Esophagus muscularis mucosa (tissue), 4 donors: ENCODE results near the gene MGAT4A. TPM values are rescaled to one million over a fixed set of nuclear protein-coding genes. Genes with fewer than 3 reads are reported as not detected.

Experiments used
- DNase-seq: peaks from one replicate; pipeline ENCODE4 v3.0.0-alpha.2; 2017; ENCODE audit errors: extremely low spot score
- H3K27ac ChIP-seq, 4 donors: fragments of 200-600 bp; sonication (generic); replicated peaks in 1 of 4; 1 replicate in 3 of 4; 2 replicates in 1 of 4; pipeline ENCODE4 v1.5.1; 2016 to 2019; ENCODE audit warnings: mild to moderate bottlenecking in 1 of 4
- H3K27me3 ChIP-seq, 4 donors: fragments of 200-600 bp; sonication (generic); one replicate each; pipeline versions ENCODE4 v1.5.1 to v1.6.0; 2016 to 2019
- H3K36me3 ChIP-seq, 4 donors: fragments of 200-600 bp; sonication (generic); one replicate each; pipeline ENCODE4 v1.5.1; 2016 to 2019
- H3K4me1 ChIP-seq, 4 donors: fragments of 200-600 bp; sonication (generic); one replicate each; pipeline ENCODE4 v1.5.1; 2016 to 2019
- H3K4me3 ChIP-seq, 4 donors: fragments of 200-600 bp; sonication (generic); 1 replicate in 2 of 4; 2 replicates in 2 of 4; pipeline ENCODE4 v1.5.1; 2016 to 2019; ENCODE audit warnings: mild to moderate bottlenecking in 4 of 4, moderate library complexity in 1 of 4
- H3K9me3 ChIP-seq, 4 donors: fragments of 200-600 bp; sonication (generic); 1 replicate in 3 of 4; 2 replicates in 1 of 4; pipeline ENCODE4 v1.5.1; 2016 to 2019
- EP300 ChIP-seq: sonication (generic); formaldehyde crosslinking; IDR thresholded peaks from one replicate; pipeline ENCODE4 v1.6.1; 2017; ENCODE audit warnings: antibody characterized with exemption
- POLR2A ChIP-seq: fragments of 450-650 bp; IDR thresholded peaks from one replicate; pipeline ENCODE4 v1.6.1; 2017; ENCODE audit warnings: antibody characterized with exemption, moderate library complexity, mild to moderate bottlenecking, low read depth
- POLR2AphosphoS5 ChIP-seq, 2 donors: sonication (generic); formaldehyde crosslinking; IDR thresholded peaks; one replicate each; pipeline ENCODE4 v1.6.1; 2017; ENCODE audit warnings: antibody characterized with exemption in 2 of 2
- WGBS: methylation state at CpG from one replicate; pipeline ENCODE4 v1.1.5; 2018; 5-methylcytosine and 5-hydroxymethylcytosine counted together
- intact Hi-C: fragments of 100-400 bp; cut with DNase I; formaldehyde crosslinking; loops from one replicate; pipeline ENCODE4 v1.15.1; 2023
- total RNA-seq, 4 donors: library from RNA; depleted of rRNA; stranded (reverse); fragments of >200 nt; gene quantifications; one replicate each; pipeline versions ENCODE4 v1.1.0 to v1.2.1, GENCODE V29; 2016
- TF ChIP-seq, protein P1 (sequence below), 3 experiments: fragments of 200-600 bp in 2 of 3; fragments of 450-650 bp in 1 of 3; sonication (generic) in 2 of 3; IDR thresholded peaks; one replicate each; pipeline ENCODE4 v1.5.1; 2017 to 2019; ENCODE audit warnings: antibody characterized with exemption in 3 of 3, mild to moderate bottlenecking in 2 of 3, moderate library complexity in 1 of 3

MGAT4A gene
- total RNA-seq, result 10 to 100 TPM in 3 of 4 donors, 1 to 10 TPM in 1; 9.9 to 21.4 (median 15.2) TPM

DNA sequence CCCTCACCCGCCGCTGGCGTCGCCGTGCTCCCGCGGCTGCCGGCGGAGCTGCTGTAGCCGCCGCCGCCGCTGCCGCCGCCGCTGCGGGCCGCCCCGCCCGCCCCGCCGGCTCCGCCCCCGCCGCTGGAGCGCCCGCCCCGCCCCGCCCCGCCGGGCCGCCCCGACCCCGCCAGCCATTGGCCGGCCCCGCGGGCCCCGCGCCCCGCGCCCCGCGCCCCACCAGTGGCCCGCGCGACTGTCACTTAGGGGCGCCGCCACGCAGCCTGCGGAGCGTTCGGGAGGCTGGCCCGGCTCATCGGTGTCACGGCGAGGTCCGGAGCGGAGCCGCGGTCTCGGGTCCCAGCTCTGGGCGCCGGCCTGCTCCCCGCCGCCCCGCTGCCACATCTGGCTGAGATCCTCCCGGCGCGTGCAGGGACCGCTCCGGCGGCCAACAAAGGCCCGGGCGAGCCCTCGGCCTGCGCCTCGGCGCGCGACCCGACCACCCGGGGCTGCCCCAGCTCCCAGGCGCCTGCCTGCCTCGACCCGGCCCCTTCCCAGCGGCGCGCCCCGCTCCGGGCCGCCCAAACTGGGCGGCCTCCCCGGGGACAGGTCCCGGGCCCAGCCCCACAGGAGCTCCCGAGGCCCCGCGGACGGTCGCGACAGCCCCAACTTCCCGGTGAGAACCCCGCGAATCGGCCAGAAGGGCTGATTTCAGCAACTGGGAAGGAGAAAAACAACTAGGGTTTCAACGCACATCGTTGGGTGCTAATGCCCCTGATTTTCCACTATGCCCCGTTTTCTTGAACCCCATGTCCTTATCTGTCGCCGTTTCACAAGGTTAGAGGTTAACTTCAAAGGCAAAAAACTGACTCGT lies at the start of gene MGAT4A:
TSS of gene MGAT4A (minus strand) at position 92 of the 853 bp plus-strand sequence. CDS start 4,800 bp downstream, outside the sequence.
- Histone ChIP-seq H3K27ac (peak within 1 kb of the TSS; percentile 83 to 95 (median 94)), H3K4me1 (peaks cover 29 to 49% (median 45%) of the 10 kb centered on the region in 4 donors), H3K4me3 (peak within 1 kb of the TSS; percentile 69 to 97 (median 95)), H3K9me3 (no peaks in the 10 kb centered on the region), H3K27me3 (no peaks in the 10 kb centered on the region), H3K36me3 (no peaks in the 10 kb centered on the region)
- DNase-seq, result no peak
- intact Hi-C loops, result loop anchor here (2.0 to 5.0 kb wide), 2 partner anchors 80 to 91 kb away; no protein-coding TSS in a partner anchor
- WGBS, result 3% methylated on average over 14 of the region's 110 CpGs
- TF ChIP-seq EP300, result no peak
- TF ChIP-seq, protein P1, sequence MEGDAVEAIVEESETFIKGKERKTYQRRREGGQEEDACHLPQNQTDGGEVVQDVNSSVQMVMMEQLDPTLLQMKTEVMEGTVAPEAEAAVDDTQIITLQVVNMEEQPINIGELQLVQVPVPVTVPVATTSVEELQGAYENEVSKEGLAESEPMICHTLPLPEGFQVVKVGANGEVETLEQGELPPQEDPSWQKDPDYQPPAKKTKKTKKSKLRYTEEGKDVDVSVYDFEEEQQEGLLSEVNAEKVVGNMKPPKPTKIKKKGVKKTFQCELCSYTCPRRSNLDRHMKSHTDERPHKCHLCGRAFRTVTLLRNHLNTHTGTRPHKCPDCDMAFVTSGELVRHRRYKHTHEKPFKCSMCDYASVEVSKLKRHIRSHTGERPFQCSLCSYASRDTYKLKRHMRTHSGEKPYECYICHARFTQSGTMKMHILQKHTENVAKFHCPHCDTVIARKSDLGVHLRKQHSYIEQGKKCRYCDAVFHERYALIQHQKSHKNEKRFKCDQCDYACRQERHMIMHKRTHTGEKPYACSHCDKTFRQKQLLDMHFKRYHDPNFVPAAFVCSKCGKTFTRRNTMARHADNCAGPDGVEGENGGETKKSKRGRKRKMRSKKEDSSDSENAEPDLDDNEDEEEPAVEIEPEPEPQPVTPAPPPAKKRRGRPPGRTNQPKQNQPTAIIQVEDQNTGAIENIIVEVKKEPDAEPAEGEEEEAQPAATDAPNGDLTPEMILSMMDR (IDR thresholded peaks at IDR 0.05), result no peak
- TF ChIP-seq POLR2A, result peak; percentile 53
- peak; percentile 69 to 89 for TF ChIP-seq POLR2AphosphoS5 (IDR thresholded peaks at IDR 0.05)

DNA sequence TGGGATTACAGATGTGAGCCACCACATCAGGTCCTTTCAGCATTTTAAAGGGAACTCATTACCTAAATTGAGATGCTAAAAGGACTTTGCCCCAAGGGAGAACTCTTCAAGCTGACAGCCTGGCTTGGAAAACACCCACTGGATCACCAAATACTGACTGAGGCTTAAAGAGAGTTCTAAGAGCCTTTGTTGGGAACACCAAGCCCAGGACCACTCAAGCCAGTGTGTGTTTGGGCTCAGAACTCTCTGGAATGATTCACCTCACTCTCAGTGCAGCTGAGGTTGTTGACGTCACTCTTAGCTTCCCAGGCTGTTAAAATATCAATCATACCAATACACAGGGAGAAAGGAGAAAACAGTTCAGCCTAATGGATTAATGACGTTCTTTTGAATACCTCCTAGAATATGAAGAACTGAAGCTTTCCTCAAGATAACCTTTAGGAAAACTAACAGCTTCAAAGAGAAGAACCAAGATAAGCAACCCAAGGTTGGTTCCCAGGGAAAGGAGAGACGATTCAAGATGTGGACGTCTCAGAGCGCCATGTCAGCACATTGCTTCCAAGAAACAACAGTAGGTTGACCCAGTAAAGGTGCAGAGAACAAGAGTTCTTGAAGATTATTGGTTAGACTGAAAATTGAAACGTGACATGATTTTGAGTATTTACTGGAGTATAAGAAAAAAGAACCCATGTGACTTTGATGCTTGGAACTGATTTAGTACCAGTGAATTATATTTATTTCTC lies 48.0 kb upstream of the MGAT4A start:
- Histone ChIP-seq H3K4me3 (no peak overlapping the region), H3K27ac (no peak overlapping the region), H3K9me3 (peaks cover 0 to 19% (median 13%) of the 10 kb centered on the region in 4 donors), H3K27me3 (no peaks in the 10 kb centered on the region), H3K36me3 (no peaks in the 10 kb centered on the region), H3K4me1 (peaks cover 0 to 10% (median 0%) of the 10 kb centered on the region in 4 donors)
- WGBS, result 87% methylated on average over 6 of the region's 6 CpGs
- TF ChIP-seq, protein P1 (IDR thresholded peaks at IDR 0.05), result no peak
- TF ChIP-seq EP300, result no peak
- no peak for TF ChIP-seq POLR2AphosphoS5 (IDR thresholded peaks at IDR 0.05)
- TF ChIP-seq POLR2A, result no peak
- no peak for DNase-seq
- intact Hi-C loops, result no loop called here

DNA sequence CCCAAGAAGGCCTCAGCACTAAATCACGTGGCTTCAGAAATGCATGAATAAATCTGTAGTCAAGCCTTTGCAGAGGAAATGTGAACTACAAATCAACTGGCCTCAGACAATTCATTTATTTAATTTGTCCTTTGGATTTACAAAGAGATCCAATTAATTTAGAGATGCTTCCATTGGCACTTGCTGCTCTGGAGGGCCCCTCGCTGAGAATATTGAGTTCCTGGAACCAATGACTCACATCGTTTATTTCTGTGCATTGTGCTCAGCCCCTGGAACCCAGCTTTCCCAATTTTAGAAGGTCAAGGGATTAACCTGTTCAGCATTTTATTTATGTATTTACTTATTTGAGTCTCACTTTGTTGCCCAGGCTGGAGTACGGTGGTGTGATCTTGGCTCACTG lies 47.2 kb upstream of the MGAT4A start:
- no peaks in the 10 kb centered on the region for H3K27me3 ChIP-seq
- TF ChIP-seq, protein P1 (IDR thresholded peaks at IDR 0.05), result no peak
- TF ChIP-seq POLR2A (no peak), POLR2AphosphoS5 (IDR thresholded peaks at IDR 0.05) (no peak), EP300 (no peak)
- WGBS, result 78% methylated on average over 4 of the region's 4 CpGs
- no peak for DNase-seq
- no peaks in the 10 kb centered on the region for H3K36me3 ChIP-seq
- no peak overlapping the region for H3K4me3 ChIP-seq
- intact Hi-C loops, result no loop called here
- H3K27ac ChIP-seq, result no peak overlapping the region
- H3K4me1 ChIP-seq, result peaks cover 0 to 10% (median 0%) of the 10 kb centered on the region in 4 donors
- peaks cover 0 to 19% (median 13%) of the 10 kb centered on the region in 4 donors for H3K9me3 ChIP-seq

DNA sequence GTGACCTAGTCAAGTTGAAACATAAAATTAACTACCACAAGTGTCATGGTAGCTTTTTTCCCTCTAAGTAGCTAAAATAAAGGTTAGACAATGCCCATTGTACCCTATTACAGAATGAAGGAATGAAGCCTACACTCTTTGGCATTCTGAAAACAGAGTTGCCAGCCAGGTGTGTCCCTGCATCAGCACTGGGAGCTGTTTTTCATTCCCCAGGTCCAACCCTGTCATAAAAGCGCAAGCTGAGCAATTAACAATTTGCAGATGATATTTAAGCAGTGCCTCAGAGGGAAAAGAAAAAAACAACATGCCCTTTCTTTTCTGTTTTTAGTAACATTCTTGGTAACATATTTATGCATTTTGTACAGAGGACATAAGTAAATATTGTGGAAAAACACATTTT lies 46.8 kb upstream of the MGAT4A start:
- Histone ChIP-seq H3K9me3 (peaks cover 0 to 18% (median 12%) of the 10 kb centered on the region in 4 donors), H3K36me3 (no peaks in the 10 kb centered on the region), H3K27me3 (no peaks in the 10 kb centered on the region), H3K4me3 (no peak overlapping the region), H3K4me1 (peaks cover 0 to 10% (median 0%) of the 10 kb centered on the region in 4 donors), H3K27ac (no peak overlapping the region)
- no peak for DNase-seq
- 90% methylated on average over 1 of the region's 1 CpG for WGBS
- TF ChIP-seq, protein P1 (IDR thresholded peaks at IDR 0.05), result no peak
- no peak for TF ChIP-seq EP300
- TF ChIP-seq POLR2AphosphoS5 (IDR thresholded peaks at IDR 0.05), result no peak
- intact Hi-C loops, result no loop called here
